ENCODE data around the gene PINLYP.

GRCh38 chr19:43622956-43623355 is 47.4 kb downstream of the PINLYP start:
- no peak for TF ChIP-seq CTCF (IDR thresholded peaks at IDR 0.05)
- TF ChIP-seq POLR2AphosphoS5 (IDR thresholded peaks at IDR 0.05), result no peak
